ENCODE results near the gene CDYL. TPM values are rescaled to one million over a fixed set of nuclear protein-coding genes. Genes with fewer than 3 reads are reported as not detected.

CDYL gene
- total RNA-seq, 2 donors from 2014 or later = 55.1 to 58.2 TPM

DNA sequence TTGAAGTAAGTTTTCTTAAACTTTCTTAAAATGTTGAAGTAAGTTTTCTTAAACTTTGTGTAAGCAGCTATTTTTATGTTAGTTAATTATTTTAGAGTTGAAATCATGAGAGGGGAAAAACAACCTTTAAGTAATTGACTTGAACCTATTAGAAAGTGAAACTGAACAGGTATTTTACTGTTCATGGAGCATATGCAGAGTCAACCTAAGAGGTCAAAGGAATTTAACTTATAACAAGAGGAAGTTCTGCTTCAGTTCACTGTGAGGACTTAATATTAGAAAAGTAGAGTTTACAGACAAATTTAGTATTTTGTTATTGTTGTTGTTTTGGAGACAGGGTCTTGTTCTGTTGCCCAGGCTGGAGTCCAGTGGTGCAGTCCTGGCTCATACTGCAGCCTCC lies 38.0 kb downstream of the CDYL start:
- no peak for DNase-seq
- Mint-ChIP-seq H3K4me1 (peaks cover 5% of the 10 kb centered on the region), H3K4me3 (no peak overlapping the region), H3K27ac (no peak overlapping the region), H3K36me3 (ENCODE audit: low read depth) (peaks cover under 1% of the 10 kb centered on the region), H3K9me3 (no peaks in the 10 kb centered on the region), H3K27me3 (ENCODE audit: insufficient read depth) (no peaks in the 10 kb centered on the region)
- Histone ChIP-seq H3K4me1 (ENCODE audit: control insufficient read depth, insufficient read depth, low read length) (no peaks in the 10 kb centered on the region), H3K4me3 (ENCODE audit: low read length) (no peak overlapping the region), H3K27me3 (ENCODE audit: control insufficient read depth, insufficient read depth, low read length, poor library complexity, severe bottlenecking) (no peaks in the 10 kb centered on the region), H3K36me3 (ENCODE audit: control insufficient read depth, insufficient read depth, low read length) (no peaks in the 10 kb centered on the region), H3K27ac (ENCODE audit: low read depth, low read length) (no peak overlapping the region), H3K9me3 (ENCODE audit: control insufficient read depth, low read length) (no peaks in the 10 kb centered on the region), H3K9ac (ENCODE audit: extremely low read depth, low read length, poor library complexity, severe bottlenecking) (no peak overlapping the region)
- TF ChIP-seq, protein P1, sequence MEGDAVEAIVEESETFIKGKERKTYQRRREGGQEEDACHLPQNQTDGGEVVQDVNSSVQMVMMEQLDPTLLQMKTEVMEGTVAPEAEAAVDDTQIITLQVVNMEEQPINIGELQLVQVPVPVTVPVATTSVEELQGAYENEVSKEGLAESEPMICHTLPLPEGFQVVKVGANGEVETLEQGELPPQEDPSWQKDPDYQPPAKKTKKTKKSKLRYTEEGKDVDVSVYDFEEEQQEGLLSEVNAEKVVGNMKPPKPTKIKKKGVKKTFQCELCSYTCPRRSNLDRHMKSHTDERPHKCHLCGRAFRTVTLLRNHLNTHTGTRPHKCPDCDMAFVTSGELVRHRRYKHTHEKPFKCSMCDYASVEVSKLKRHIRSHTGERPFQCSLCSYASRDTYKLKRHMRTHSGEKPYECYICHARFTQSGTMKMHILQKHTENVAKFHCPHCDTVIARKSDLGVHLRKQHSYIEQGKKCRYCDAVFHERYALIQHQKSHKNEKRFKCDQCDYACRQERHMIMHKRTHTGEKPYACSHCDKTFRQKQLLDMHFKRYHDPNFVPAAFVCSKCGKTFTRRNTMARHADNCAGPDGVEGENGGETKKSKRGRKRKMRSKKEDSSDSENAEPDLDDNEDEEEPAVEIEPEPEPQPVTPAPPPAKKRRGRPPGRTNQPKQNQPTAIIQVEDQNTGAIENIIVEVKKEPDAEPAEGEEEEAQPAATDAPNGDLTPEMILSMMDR (conservative IDR thresholded peaks at IDR 0.05) = no peak

DNA sequence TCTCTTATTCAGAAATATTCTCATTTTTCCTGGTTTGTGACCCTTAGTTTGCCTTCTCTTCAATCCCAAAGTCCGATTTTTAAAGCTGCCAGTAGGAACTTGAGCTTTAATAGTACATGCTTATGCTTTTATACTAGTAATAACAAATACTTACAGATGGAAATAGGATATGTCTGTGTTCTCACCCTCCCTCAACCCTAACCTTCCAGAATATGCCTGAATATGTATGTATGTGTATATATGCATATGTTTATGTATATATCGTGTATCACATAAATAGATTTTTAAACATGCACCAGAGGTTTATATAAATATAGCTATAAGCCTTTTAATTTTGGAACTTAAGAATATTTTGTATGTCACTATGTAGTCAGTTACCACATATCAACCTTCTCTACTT lies 38.8 kb downstream of the CDYL start:
- no peak overlapping the region for H3K9ac ChIP-seq (ENCODE audit: extremely low read depth, low read length, poor library complexity, severe bottlenecking)
- H3K9me3 Mint-ChIP-seq = no peaks in the 10 kb centered on the region
- H3K9me3 ChIP-seq (ENCODE audit: control insufficient read depth, low read length) = no peaks in the 10 kb centered on the region
- 67% methylated on average over 1 of the region's 2 CpGs; no CpG with 5 or more reads in 1 of the 2 experiments for WGBS, 2 experiments (ENCODE audit: insufficient coverage in 1 of 2, insufficient read length in 1 of 2)
- H3K36me3 ChIP-seq (ENCODE audit: control insufficient read depth, insufficient read depth, low read length) = no peaks in the 10 kb centered on the region
- H3K27ac Mint-ChIP-seq = no peak overlapping the region
- peaks cover 7% of the 10 kb centered on the region for H3K4me1 Mint-ChIP-seq
- no peak overlapping the region for H3K27ac ChIP-seq (ENCODE audit: low read depth, low read length)
- DNase-seq = no peak
- no peaks in the 10 kb centered on the region for H3K27me3 Mint-ChIP-seq (ENCODE audit: insufficient read depth)
- no peaks in the 10 kb centered on the region for H3K4me1 ChIP-seq (ENCODE audit: control insufficient read depth, insufficient read depth, low read length)
- no peak overlapping the region for H3K4me3 Mint-ChIP-seq
- H3K36me3 Mint-ChIP-seq (ENCODE audit: low read depth) = no peaks in the 10 kb centered on the region
- no peaks in the 10 kb centered on the region for H3K27me3 ChIP-seq (ENCODE audit: control insufficient read depth, insufficient read depth, low read length, poor library complexity, severe bottlenecking)
- H3K4me3 ChIP-seq (ENCODE audit: low read length) = no peak overlapping the region
- TF ChIP-seq, protein P1 (conservative IDR thresholded peaks at IDR 0.05) = no peak

DNA sequence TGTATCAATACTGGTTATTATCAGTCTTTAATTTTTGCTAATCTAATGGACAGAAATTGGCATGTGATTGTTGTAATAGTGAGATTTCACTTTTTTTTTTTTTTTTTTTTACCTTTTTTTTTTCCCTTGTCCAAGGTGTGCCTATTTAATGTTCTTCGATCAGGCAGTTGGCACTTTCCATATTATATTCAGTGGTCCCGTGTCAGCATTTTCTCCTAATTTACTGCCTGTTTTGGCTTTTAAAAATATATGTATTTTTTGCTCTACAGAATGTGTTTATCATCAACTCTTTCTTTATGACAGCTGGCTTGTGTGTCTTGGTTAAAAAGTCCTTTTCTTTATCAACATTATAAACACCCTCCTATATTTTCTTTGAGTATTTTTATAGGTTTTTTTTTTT lies 39.4 kb downstream of the CDYL start:
- Histone ChIP-seq H3K4me3 (ENCODE audit: low read length) (no peak overlapping the region), H3K9me3 (ENCODE audit: control insufficient read depth, low read length) (no peaks in the 10 kb centered on the region), H3K27ac (ENCODE audit: low read depth, low read length) (no peak overlapping the region), H3K27me3 (ENCODE audit: control insufficient read depth, insufficient read depth, low read length, poor library complexity, severe bottlenecking) (no peaks in the 10 kb centered on the region), H3K4me1 (ENCODE audit: control insufficient read depth, insufficient read depth, low read length) (no peaks in the 10 kb centered on the region), H3K9ac (ENCODE audit: extremely low read depth, low read length, poor library complexity, severe bottlenecking) (no peak overlapping the region), H3K36me3 (ENCODE audit: control insufficient read depth, insufficient read depth, low read length) (no peaks in the 10 kb centered on the region)
- Mint-ChIP-seq H3K27me3 (ENCODE audit: insufficient read depth) (no peaks in the 10 kb centered on the region), H3K9me3 (no peaks in the 10 kb centered on the region), H3K4me3 (no peak overlapping the region), H3K36me3 (ENCODE audit: low read depth) (peaks cover under 1% of the 10 kb centered on the region), H3K27ac (no peak overlapping the region), H3K4me1 (peaks cover 7% of the 10 kb centered on the region)
- 96% methylated on average over 2 of the region's 2 CpGs; no CpG with 5 or more reads in 1 of the 2 experiments for WGBS, 2 experiments (ENCODE audit: insufficient coverage in 1 of 2, insufficient read length in 1 of 2)
- DNase-seq = no peak
- TF ChIP-seq, protein P1 (conservative IDR thresholded peaks at IDR 0.05) = no peak

Data from endodermal cell (in vitro differentiated cells).